MM.1S (cell line): ENCODE results near the gene TRIM63.

Source experiments
- CTCF ChIP-seq: fragments of 300-600 bp; sonication (generic); IDR thresholded peaks from 2 replicates; pipeline ENCODE4 v1.5.1; 2016; ENCODE audit warnings: antibody characterized with exemption, low read length, mixed read lengths
- EZH2 ChIP-seq: fragments of 300-600 bp; sonication (generic); optimal IDR thresholded peaks from 2 replicates; pipeline ENCODE3; 2017; ENCODE audit warnings: low read depth, mild to moderate bottlenecking, antibody characterized with exemption, low read length, mixed read lengths
- EZH2phosphoT487 ChIP-seq: fragments of 300-600 bp; sonication (generic); IDR thresholded peaks from 2 replicates; pipeline ENCODE4 v1.6.1; 2018; ENCODE audit warnings: antibody characterized with exemption, low read length

GRCh38 chr1:26006710-26007109 lies 60.7 kb downstream of the TRIM63 start:
- TF ChIP-seq EZH2 (no peak), CTCF (no peak), EZH2phosphoT487 (no peak)
